ENCODE data around the gene LRIG1. TPM values are rescaled to one million over a fixed set of nuclear protein-coding genes. Genes with fewer than 3 reads are reported as not detected.

Gene LRIG1
- total and polyA plus RNA-seq, 9 of the 15 experiments (the other 6 are each of a cell fraction or from before 2014, with no cell fraction given): 0.05 to 0.38 (median 0.13) TPM; not detected in 3

GRCh38 chr3:66411474-66411873 is 89.3 kb downstream of the LRIG1 start (continued):
- TF ChIP-seq NFYB (IDR thresholded peaks at IDR 0.05; ENCODE audit: extremely low read depth, insufficient read length) (no peak), DPF2 (IDR thresholded peaks at IDR 0.05) (peak; percentile 53; the same call in 1 of the 2 replicates), NR0B1 (IDR thresholded peaks at IDR 0.05; ENCODE audit: partially characterized antibody) (no peak), CEBPG (CRISPR knock-in tag; IDR thresholded peaks at IDR 0.05) (no peak), CEBPG (tag; conservative IDR thresholded peaks at IDR 0.05 in 1 of 2, IDR thresholded peaks at IDR 0.05 in 1 of 2) (no peak), FIP1L1 (IDR thresholded peaks at IDR 0.05; ENCODE audit: low read depth, low read length, poor library complexity, severe bottlenecking) (no peak), HDAC6 (IDR thresholded peaks at IDR 0.05; ENCODE audit: low read depth, low read length) (no peak), ZNF695 (CRISPR knock-in tag; IDR thresholded peaks at IDR 0.05) (no peak), BDP1 (IDR thresholded peaks at IDR 0.05; ENCODE audit: insufficient read depth, insufficient read length) (no peak), PKNOX1 (IDR thresholded peaks at IDR 0.05) (peak; percentile 36; the same call in 1 of the 2 replicates), TAF7 (tag; IDR thresholded peaks at IDR 0.05) (no peak), SRSF1 (IDR thresholded peaks at IDR 0.05; ENCODE audit: low read depth, low read length) (no peak), PTRF (tag; IDR thresholded peaks at IDR 0.05) (no peak), ZNF175 (CRISPR knock-in tag; IDR thresholded peaks at IDR 0.05; ENCODE audit: low read depth) (0 out of 2 replicates have a peak, but pooled peaks have one; percentile 67), KLF6 (CRISPR knock-in tag; IDR thresholded peaks at IDR 0.05; ENCODE audit: borderline replicate concordance) (no peak), BRD9 (IDR thresholded peaks at IDR 0.05; ENCODE audit: low read depth, partially characterized antibody) (no peak), U2AF1 (optimal IDR thresholded peaks at IDR 0.05; ENCODE audit: low read depth, low read length) (no peak), ILK (tag; IDR thresholded peaks at IDR 0.05; ENCODE audit: borderline replicate concordance, low read depth) (no peak), ZNF3 (CRISPR knock-in tag; IDR thresholded peaks at IDR 0.05) (no peak), MCM7 (IDR thresholded peaks at IDR 0.05) (no peak), ZNF668 (CRISPR knock-in tag; IDR thresholded peaks at IDR 0.05) (no peak), MLX (CRISPR knock-in tag; conservative IDR thresholded peaks at IDR 0.05) (no peak), PBX2 (CRISPR knock-in tag; IDR thresholded peaks at IDR 0.05; ENCODE audit: low read depth) (no peak), PBX2 (tag; conservative IDR thresholded peaks at IDR 0.05; ENCODE audit: low read depth) (0 out of 2 replicates have a peak, but pooled peaks have one; percentile 21), SMAD1 (IDR thresholded peaks at IDR 0.05; ENCODE audit: low read depth, low read length, partially characterized antibody) (no peak)
